Loucy (cell line): ENCODE data around the gene PCBP3.

Experiments
- H2AFZ ChIP-seq: fragments of 200-600 bp; sonication (generic); 2 replicates; pipeline ENCODE4 v1.6.0; 2016; ENCODE audit warnings: antibody characterized with exemption, mild to moderate bottlenecking, low read length, moderate library complexity
- H3F3A ChIP-seq: fragments of 200-600 bp; 2 replicates; pipeline ENCODE4 v1.6.0; 2016; ENCODE audit warnings: antibody characterized with exemption, low read depth, mild to moderate bottlenecking
- H3K27me3 ChIP-seq: fragments of 200-600 bp; sonication (generic); 2 replicates; pipeline ENCODE4 v1.6.1; 2014; ENCODE audit warnings: low read length, mild to moderate bottlenecking; ENCODE audit not compliant: insufficient read depth, poor library complexity, severe bottlenecking
- H3K36me3 ChIP-seq: fragments of 200-600 bp; sonication (generic); 2 replicates; pipeline ENCODE4 v1.6.1; 2016; ENCODE audit warnings: low read length; ENCODE audit not compliant: insufficient read depth
- H3K4me1 ChIP-seq: fragments of 200-600 bp; sonication (generic); 2 replicates; pipeline ENCODE4 v1.5.1; 2014; ENCODE audit warnings: low read length, mild to moderate bottlenecking; ENCODE audit not compliant: insufficient read depth, poor library complexity, severe bottlenecking
- H3K4me2 ChIP-seq: fragments of 200-600 bp; sonication (generic); 2 replicates; pipeline ENCODE4 v1.6.0; 2014; ENCODE audit warnings: antibody characterized with exemption, low read length, low read depth, mild to moderate bottlenecking; ENCODE audit not compliant: poor library complexity, severe bottlenecking
- H3K4me3 ChIP-seq: fragments of 200-600 bp; sonication (generic); 2 replicates; pipeline ENCODE4 v1.5.1; 2014; ENCODE audit warnings: low read length, mild to moderate bottlenecking, mixed read lengths; ENCODE audit not compliant: poor library complexity, severe bottlenecking
- H3K79me2 ChIP-seq: fragments of 200-600 bp; sonication (generic); 2 replicates; pipeline ENCODE4 v1.6.1; 2014; ENCODE audit warnings: low read length; ENCODE audit not compliant: insufficient read depth
- H3K9ac ChIP-seq: fragments of 200-600 bp; sonication (generic); 2 replicates; pipeline ENCODE4 v1.6.0; 2014; ENCODE audit warnings: mild to moderate bottlenecking, low read depth, low read length, moderate library complexity; ENCODE audit not compliant: poor library complexity, severe bottlenecking
- H3K9me2 ChIP-seq: fragments of 200-600 bp; sonication (generic); replicated peaks from 2 replicates; pipeline ENCODE4 v1.6.1; 2016; ENCODE audit warnings: low read depth, low read length, mixed read lengths
- H3K9me3 ChIP-seq: fragments of 200-600 bp; sonication (generic); 2 replicates; pipeline ENCODE4 v1.6.1; 2014; ENCODE audit warnings: mild to moderate bottlenecking, antibody characterized with exemption, low read length, low read depth; ENCODE audit not compliant: insufficient read depth
- H4K20me1 ChIP-seq: fragments of 200-600 bp; sonication (generic); 2 replicates; pipeline ENCODE4 v1.6.0; 2014; ENCODE audit warnings: antibody characterized with exemption, low read length, mild to moderate bottlenecking; ENCODE audit not compliant: insufficient read depth, poor library complexity, severe bottlenecking
- CTCF ChIP-seq: fragments of 200-600 bp; sonication (generic); conservative IDR thresholded peaks from 2 replicates; pipeline ENCODE4 v1.5.1; 2014; ENCODE audit warnings: mild to moderate bottlenecking, antibody characterized with exemption, low read length
- EZH2phosphoT487 ChIP-seq: fragments of 200-600 bp; IDR thresholded peaks from 2 replicates; pipeline ENCODE4 v1.6.1; 2018; ENCODE audit warnings: antibody characterized with exemption, mild to moderate bottlenecking, moderate library complexity, borderline replicate concordance

The PCBP3 gene

DNA sequence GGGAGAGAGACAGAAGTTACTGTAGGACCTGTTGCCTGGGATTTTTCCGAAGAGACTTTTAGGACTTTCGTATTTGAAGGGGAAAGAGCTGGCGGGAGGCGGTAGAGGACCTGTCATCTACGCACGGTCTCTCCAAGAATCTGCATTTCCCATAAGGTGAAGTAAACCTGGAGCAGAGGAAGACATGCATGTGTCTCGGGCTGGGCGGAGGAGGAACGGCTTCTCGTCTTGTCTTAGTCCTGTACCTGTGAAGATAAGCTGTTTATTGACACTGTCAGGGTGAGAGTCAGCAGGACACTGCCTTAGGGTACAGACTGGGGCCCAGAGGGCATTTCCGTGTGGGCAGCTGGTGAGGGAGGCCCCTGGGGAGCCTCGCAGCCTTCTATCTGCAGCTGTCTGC, 214.7 kb downstream of the PCBP3 start:
- H3K36me3 ChIP-seq: no peaks in the 10 kb centered on the region
- H3K4me2 ChIP-seq: no peak overlapping the region
- H2AFZ ChIP-seq: no peak overlapping the region
- H3K4me1 ChIP-seq: peaks cover 54% of the 10 kb centered on the region
- TF ChIP-seq EZH2phosphoT487: no peak
- no peak for TF ChIP-seq CTCF
- H3K27me3 ChIP-seq: no peaks in the 10 kb centered on the region
- H3K79me2 ChIP-seq: no peaks in the 10 kb centered on the region
- no peaks in the 10 kb centered on the region for H3K9me3 ChIP-seq
- no peak overlapping the region for H3K4me3 ChIP-seq
- H3K9me2 ChIP-seq: no peaks in the 10 kb centered on the region
- no peak overlapping the region for H3K9ac ChIP-seq
- peaks cover 4% of the 10 kb centered on the region; the same call in 1 of the 2 replicates for H3F3A ChIP-seq
- no peaks in the 10 kb centered on the region for H4K20me1 ChIP-seq

DNA sequence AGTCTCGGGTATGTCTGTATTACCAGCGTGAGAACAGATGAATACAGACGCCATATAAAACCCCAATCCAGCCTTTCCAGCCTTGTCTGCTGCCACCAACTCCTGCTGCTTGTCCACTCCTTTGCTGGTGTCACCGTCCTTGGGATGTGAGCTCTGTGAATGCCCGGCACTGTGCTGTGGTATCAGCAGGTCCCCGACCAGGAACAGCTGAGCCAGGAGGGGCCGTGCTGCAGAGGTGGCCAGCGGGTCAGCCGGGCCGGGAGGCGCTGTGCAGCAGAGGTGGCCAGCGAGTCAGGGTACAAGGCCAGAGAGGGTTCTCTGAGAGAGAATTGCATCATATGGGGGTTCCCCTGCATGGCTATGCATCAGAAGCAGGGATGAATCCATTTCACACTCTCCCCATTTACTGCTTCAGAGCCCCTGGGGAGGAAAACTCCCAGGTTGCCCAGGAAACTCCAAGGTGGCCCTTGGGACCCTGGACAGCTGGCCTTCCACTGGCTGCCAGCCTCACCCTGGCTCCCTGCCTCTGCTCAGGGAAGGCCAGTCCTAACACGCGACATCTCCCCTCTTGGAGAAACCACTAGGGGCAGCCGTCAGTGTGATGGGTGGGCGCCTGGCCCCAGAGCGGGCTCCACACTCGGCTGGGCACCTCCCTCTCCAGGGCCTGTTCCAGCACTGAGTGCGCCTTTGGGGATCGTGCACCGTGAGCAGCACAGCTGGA, 215.7 kb downstream of the PCBP3 start:
- no peaks in the 10 kb centered on the region for H3K9me2 ChIP-seq
- H4K20me1 ChIP-seq: no peaks in the 10 kb centered on the region
- H2AFZ ChIP-seq: no peak overlapping the region
- no peaks in the 10 kb centered on the region for H3K9me3 ChIP-seq
- no peak overlapping the region for H3K4me3 ChIP-seq
- H3K4me2 ChIP-seq: no peak overlapping the region
- H3F3A ChIP-seq: peaks cover 4% of the 10 kb centered on the region; the same call in 1 of the 2 replicates
- H3K27me3 ChIP-seq: no peaks in the 10 kb centered on the region
- no peaks in the 10 kb centered on the region for H3K36me3 ChIP-seq
- H3K79me2 ChIP-seq: no peaks in the 10 kb centered on the region
- H3K9ac ChIP-seq: no peak overlapping the region
- no peak for TF ChIP-seq EZH2phosphoT487
- TF ChIP-seq CTCF: no peak; the same call in 1 of the 2 replicates
- peaks cover 53% of the 10 kb centered on the region for H3K4me1 ChIP-seq

DNA sequence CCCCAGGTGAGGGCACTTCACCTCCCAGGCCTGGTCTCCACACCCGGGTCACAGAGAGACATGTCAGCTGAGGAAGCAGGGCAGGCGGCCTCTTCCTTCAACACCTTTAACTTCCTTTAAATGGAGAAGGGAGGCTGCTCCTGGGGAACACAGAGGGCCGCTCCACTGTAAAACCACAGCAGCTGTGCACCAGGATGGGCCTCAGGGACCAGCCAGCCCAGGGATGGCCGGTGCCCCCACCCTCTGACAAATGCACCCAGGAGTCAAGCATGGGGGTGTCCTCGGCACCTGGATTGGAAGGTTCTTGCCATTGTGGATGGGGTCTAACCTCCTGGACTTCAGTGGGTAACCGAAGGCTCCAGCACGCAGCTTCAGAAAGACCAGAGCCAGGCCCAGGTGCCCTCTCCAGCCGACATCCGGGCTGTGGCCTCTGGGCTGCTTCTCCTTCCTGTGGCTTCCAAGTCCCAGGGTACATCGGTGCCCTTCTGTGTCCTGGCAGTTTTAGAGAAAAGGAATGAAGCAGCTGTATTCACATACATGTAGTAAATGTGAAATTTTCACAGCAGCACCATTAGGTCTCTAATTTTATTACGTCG, 216.3 kb downstream of the PCBP3 start:
- Histone ChIP-seq H3K9me3 (no peaks in the 10 kb centered on the region), H3K9ac (no peak overlapping the region), H2AFZ (no peak overlapping the region), H3K79me2 (no peaks in the 10 kb centered on the region), H3K9me2 (no peaks in the 10 kb centered on the region), H3K4me1 (peaks cover 46% of the 10 kb centered on the region), H3K4me3 (no peak overlapping the region), H3K27me3 (no peaks in the 10 kb centered on the region), H3K36me3 (no peaks in the 10 kb centered on the region), H3K4me2 (no peak overlapping the region), H3F3A (peaks cover 4% of the 10 kb centered on the region; the same call in 1 of the 2 replicates), H4K20me1 (no peaks in the 10 kb centered on the region)
- TF ChIP-seq EZH2phosphoT487 (no peak), CTCF (no peak)
